Stimulated activated CD4-positive, alpha-beta T cell treated with anti-CD3 and anti-CD28 coated beads, Interleukin-1b, Interleukin-23, amount 100 ng/mL, for 48 hours (primary cell): Measurements from ENCODE around the gene CRYM.

Experiments
- DNase-seq: peaks from one replicate; pipeline ENCODE4 v3.0.0-alpha.2; 2020

The CRYM gene

DNA sequence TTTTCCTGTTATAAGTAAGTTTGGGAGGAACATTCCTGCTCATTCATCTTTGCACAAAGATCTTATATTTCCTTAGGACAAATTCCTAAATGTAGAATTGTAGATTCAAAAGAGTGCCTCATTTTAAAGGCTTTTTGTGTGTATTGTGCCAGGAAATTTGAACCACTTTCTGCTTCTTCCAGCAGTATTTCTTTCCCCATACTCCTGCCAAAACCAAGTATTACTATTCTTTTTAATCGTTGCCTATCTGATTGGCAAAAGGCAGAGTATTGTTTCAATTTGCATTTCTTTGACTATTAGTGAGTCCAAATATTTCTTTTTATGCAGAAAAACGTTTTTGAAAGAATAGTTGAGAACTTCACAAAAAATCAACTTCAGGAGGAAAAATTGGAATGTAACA, 35.3 kb downstream of the CRYM start:
- no peak for DNase-seq

DNA sequence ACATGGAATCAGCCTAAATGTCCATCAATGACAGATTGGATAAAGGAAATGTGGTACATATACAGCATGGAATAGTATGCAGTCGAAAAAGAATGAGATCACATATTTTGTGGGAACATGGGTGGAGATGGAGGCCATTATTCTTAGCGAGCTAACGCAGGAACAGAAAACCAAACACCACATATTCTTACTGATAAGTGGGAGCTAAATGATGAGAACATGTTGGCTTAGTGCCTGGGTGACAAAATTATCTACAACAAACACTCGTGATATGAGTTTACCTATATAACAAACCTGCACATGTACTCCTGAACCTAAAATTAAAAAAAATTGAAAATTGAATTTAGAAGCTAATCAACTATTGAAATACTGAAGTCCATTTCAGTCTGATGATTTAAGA, 38.4 kb downstream of the CRYM start:
- DNase-seq: no peak

DNA sequence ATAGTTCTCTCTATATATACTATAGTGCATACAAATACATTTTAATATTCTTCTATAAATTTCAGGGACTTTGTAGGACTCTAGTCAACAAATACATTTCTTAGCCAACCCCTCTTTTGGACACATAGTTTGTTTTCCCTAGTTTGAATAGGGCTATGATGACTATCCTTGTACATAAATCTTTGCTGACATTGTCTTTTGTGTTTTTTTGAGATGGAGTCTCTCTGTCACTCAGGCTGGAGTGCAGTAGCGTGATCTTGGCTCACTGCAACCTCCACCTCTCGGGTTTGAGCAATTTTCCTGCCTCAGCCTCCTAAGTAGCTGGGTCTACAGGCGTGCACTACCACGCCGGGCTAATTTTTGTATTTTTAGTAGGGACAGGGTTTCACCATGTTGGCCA, 41.3 kb downstream of the CRYM start:
- DNase-seq: no peak

DNA sequence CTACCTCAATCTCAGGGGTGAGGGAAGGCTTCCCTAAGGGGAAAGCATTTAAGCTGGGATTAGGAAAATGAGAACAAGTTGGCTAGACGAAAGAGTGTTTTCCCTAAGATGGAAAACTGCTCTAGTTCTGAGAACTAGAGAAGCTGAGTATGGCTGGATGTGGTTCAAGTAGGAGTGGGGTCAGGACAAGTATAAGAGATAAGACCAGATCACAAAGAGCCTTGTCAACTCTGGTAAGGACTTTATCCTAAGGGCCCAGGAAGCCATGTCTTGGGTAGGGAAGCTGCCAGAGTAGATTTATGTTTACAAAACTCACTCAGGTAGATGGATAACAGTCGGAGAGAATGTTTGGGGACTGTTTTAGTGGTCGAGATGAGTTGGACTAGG, 42.9 kb downstream of the CRYM start:
- no peak for DNase-seq

DNA sequence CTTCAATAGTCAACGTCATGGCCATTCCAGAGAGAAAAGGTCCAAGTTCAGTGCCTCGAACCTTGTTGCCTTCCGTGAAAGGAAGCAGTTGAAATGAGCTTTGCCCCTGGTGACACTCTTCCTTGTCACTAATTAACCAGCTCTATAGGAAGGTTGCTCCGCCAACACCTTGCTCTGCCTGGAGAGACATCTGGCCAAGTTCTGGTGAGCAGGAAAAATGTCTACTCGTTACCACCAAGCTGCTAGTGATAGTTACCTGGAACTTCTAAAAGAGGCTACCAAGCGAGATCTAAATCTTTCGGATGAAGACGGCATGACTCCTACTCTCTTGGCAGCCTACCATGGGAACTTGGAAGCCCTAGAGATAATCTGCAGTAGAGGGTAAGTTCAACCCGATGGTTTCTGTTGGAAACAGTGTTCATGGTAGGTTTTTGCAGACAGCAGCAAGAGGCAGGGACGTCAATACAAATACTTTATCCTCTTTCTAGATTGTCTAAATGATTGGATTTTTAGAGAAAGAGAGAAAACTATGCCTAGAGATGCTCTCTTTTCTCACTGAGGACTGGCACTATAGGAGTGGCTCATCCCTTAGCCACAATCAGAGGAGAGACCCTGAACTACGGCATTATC, 44.5 kb downstream of the CRYM start, which contains the start of gene ANKS4B:
Gene ANKS4B, plus strand, starts transcription at position 179 of the 630 bp plus-strand sequence. Its CDS starts 39 bp downstream, at position 218.
- no peak for DNase-seq

DNA sequence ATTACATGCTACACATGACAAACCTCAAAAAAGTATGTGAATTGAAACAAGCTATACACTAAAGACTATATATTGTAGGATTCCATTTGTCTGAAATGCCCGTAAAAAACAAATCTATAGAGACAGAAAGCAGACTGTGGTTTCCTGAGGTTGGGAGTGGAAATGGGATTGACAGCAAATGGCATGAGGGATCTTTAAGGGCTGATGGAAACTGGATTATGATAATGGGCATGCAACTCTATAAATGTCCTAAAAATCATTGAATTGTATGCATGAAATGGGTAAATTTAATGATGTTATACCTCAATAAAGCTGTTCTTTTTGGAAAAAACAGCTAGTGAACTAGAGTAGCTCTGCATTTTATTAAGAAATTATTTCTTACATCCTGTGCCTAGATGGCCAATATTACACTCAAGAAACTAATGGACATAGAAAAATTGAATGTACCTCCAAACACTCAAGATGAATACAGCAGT, 45.0 kb downstream of the CRYM start:
- DNase-seq: no peak

DNA sequence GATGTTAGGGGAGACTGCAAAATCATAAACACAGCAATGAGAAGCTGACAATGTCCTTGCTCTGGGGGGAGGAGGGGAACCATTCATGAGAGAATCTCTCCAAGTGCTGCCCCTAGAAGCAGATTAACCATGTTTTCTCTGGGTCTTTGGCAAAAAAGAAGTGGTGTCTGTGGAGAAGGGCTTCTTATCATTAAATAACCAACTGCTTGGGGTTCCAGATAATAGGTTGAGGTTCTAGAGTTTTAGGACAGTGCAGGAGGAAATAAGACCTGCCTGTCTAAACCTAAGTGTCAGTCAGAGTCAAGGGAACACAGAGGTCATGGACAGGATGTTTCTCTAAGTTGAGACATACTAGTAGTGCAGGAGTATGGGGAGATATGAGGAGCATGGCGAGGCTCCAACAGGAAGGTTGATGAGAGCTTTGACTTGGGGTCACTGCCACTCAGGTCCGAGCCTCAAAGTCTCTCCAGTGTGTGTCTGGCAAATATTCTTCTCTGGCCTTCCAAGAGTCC, 49.7 kb downstream of the CRYM start:
- no peak for DNase-seq

DNA sequence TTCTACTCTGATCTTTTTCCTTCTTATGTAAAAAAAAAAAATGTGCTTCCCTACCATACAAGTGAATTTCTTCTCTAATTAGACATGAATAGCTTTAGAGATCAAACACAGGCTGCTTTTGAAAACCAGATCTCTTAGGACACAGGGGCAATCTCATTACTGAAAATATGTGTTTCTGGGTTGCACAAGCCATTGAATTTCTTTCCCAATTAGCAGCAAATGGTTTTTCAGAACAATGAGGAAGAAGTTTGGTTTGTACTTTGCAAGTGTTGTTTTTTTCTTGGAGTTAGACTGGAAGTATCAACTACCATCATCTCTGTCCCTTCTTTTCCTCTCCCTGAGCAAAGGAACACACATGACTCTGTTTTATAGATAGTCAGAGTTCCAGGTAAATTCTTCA, 50.2 kb downstream of the CRYM start:
- DNase-seq: no peak

DNA sequence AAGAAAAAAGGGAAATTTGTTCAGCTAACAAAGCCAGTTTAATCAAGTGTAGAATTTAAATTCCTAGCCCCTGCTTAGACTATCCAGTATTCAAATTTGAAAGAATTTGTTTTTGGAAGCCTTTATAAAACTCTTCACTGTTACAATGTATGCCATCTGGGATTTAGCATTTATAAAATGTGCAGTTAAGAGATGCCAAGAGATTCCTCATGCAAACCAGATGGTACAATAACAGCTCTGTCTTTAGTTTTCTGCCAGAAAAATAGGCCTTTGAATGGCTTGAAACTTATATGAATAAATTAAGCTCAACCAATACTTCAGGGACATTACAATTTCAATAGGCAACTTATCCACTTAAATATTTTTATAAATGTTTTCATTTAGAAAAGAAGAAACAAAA, 51.3 kb downstream of the CRYM start:
- no peak for DNase-seq

DNA sequence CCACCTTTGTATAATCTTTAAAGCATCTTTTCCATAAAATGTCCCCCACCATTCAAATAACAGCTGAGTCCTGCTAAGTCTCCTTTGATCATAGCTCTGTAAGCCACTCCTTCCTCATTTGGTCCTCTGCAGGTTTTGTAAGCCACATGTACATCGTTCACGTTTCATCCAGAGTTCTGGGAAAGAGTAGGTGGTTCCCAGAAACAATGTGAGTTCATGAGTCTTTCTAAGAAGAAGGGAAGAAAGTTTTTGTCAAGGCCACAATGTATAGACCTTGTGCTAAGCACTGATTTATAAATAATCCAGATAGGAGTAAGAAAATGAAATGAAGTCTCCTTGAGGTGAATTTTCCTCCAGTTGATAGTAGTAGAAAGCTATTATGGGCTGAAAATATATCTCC, 53.3 kb downstream of the CRYM start:
- no peak for DNase-seq

DNA sequence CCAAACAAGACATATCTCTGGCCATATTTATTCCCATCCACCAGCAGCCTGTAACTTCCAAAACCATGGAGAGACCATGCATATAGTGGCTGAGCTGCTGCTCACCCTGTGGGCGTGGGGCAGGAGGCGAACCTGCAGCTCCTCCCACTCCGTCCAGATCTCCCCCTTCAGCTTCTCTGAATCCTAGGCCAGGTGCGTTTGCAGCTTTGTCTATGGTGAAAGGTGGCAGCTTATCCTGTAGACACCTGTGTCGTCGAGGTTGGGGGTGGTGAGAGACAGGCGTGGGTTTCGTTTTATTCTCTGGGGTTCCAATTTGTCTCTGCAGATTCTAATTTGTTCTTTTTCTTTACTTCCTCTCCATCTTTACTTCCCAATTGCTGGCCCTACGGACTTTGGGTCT, 54.3 kb downstream of the CRYM start:
- no peak for DNase-seq

DNA sequence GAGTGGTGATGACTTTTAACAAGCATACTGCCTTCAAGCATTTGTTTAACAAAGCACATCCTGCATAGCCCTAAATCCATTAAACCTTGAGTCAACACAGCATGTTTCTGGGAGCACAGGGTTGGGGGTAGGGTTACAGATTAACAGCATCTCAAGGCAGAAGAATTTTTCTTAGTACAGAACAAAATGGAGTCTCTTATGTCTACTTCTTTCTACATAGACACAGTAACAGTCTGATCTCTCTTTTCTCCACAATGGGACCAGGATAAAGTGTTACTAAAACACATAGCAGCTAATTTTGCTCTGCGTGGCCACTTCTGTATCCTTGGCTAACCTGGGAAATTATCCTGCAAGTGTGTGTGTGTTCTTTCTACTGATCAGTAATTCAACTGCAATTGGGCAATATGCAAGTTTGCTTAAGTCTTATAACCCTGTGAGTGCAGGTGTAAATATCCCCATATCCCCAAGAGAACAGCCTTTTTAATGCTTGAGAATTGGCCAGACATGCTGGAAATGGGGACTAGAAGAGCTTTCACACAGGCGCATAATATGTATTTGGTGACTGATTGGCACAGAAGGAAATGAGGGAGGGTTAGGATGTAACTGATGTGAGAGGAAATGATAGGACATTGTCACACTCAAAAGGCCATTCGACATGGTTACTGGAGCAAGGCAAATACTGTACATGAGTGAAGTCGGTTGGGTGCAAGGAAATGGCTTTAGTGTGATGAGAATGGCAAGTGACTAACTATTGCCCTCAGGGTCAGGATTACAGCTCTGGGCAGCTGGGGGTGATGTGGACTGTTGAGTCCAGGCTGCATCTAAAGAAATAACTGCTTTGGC, 55.4 kb downstream of the CRYM start:
- no peak for DNase-seq

DNA sequence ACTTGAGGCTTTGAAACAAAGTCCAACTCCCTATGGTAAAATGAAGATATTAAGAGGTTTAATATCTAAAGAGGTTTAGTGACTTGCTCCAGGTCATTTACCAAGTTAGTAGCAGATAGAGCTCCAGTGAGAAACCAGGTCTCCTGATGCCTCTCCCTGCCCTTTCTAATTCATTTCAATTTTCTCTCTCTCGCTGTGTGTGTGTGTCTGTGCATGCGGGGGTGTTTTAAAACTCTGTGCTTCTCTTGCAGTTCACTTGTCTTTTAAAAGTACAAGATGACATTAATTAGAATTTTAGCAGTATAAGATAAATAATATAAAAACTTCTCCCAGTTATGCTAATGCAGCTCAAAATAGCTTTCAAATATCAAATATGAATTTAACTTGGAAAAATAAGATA, 58.5 kb downstream of the CRYM start:
- DNase-seq: no peak

DNA sequence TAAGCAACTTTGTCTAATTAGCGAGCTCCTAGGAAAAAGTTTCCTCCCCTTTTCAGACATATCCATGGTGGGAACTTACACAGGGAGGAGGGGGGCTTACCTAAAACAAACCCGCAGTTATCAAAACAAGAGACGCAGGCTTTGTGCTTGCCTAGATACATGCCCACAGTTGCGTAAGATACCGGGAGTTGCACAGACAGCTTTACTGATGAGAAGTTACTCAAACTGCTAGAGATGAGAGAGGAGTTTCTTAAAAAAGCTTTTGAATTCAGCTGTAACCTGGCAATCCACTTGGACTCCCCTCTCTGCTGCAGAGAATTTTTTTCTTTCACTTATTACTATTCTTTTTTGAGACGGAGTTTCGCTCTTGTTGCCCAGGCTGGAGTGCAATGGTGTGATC, 59.9 kb downstream of the CRYM start:
- DNase-seq: no peak

DNA sequence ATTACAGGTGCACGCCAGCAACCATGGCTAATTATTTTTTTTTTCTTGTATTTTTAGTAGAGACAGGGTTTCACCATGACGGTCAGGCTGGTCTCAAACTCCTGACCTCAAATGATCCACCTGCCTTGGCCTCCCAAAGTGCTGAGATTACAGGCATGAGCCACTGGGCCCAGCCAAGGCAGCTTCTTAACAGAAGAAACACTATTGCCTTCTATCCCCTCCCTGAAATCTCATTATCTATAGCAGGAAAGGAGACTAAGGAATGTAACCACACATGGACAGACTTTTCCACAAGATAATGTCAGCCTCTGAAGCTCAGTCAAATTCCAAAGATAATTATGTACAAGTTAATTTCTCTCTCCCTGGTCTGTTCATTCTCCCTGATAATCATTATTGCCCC, 61.0 kb downstream of the CRYM start:
- no peak for DNase-seq

DNA sequence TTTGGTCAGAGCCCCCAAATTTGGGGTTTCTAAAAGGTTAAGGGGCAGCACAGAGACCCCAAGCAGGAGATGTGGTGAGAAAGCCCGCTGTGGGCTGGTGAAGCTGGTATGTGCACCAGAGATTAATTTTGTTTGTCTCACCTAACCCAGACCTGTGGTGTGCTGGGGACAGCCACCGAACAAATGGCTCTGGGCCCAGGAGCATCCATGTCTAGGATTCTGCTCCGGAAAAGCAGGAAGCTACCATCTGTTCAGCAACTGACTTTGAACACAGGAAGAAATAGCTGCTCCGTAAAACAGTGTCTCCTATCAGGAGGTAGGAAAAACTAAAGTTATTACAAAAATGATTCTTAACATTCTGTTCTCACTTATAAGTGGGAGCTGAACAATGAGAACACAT, 64.0 kb downstream of the CRYM start:
- no peak for DNase-seq

DNA sequence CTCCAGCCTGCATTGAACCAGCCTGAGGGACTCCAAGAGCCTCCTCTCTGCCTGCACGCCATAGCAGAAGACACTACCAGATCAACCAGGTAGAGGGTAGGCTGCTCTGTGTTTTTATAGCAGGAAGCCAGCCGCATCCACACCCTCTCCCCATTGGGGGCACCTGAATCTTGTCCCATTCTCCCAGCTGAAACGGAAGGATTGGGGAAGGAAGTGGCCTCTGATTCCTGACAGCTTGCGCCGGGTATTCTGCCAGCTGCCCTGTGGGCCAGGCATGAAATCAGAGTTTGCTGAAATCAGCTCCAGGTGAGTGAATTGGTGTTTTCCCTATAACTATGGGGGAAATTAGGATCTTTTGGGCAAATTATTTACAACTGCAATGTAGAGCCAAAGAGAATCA, 66.6 kb downstream of the CRYM start, which contains the start of gene ZP2:
Gene ZP2, minus strand, starts transcription at position 89 of the 400 bp plus-strand sequence. Its CDS starts 27 bp downstream, at position 62.
- DNase-seq: no peak
